Activated CD8-positive, alpha-beta T cell treated with anti-CD3 and anti-CD28 coated beads for 36 hours (primary cell): ENCODE measurements around the gene MED31. TPM values are rescaled to one million over a fixed set of nuclear protein-coding genes. Genes with fewer than 3 reads are reported as not detected.

Experiments
- ATAC-seq: fragments of 200-7000 bp; cut with Tn5 transposase; one replicate; pipeline ENCODE4 v1.10.0; 2021; ENCODE audit warnings: mild to moderate bottlenecking, moderate library complexity
- CTCF ChIA-PET: fragments of 350-600 bp; sonication (Branson Sonifier 250); formaldehyde crosslinking; loops from one replicate; lab custom pipeline; 2021; ENCODE audit warnings: antibody characterized with exemption; lab: Charles Lee
- POLR2A ChIA-PET: fragments of 350-600 bp; sonication (Branson Sonifier 250); formaldehyde crosslinking; loops from one replicate; lab custom pipeline; 2021; ENCODE audit warnings: antibody characterized with exemption; lab: Charles Lee
- DNase-seq: peaks from one replicate; pipeline ENCODE4 v3.0.0-alpha.2; 2020
- H3K27ac Mint-ChIP-seq: one replicate; pipeline ENCODE4 v1.8.0; 2021; ENCODE audit warnings: mild to moderate bottlenecking, mixed read lengths
- H3K27me3 Mint-ChIP-seq: one replicate; pipeline ENCODE4 v1.8.0; 2021; ENCODE audit warnings: mixed read lengths
- H3K36me3 Mint-ChIP-seq: one replicate; pipeline ENCODE4 v1.8.0; 2021; ENCODE audit warnings: low read depth, mixed read lengths
- H3K4me1 Mint-ChIP-seq: one replicate; pipeline ENCODE4 v1.8.0; 2021; ENCODE audit warnings: low read depth, mixed read lengths
- H3K4me3 Mint-ChIP-seq: one replicate; pipeline ENCODE4 v1.8.0; 2021; ENCODE audit warnings: mild to moderate bottlenecking, moderate library complexity, mixed read lengths
- H3K9me3 Mint-ChIP-seq: one replicate; pipeline ENCODE4 v1.8.0; 2021; ENCODE audit warnings: mixed read lengths
- CTCF ChIP-seq: fragments of 200-600 bp; IDR thresholded peaks from one replicate; pipeline ENCODE4 v1.8.0; 2022; ENCODE audit warnings: antibody characterized with exemption, mild to moderate bottlenecking
- intact Hi-C: fragments of 100-400 bp; cut with micrococcal nuclease; formaldehyde crosslinking; loops from one replicate; pipeline ENCODE4 v1.10.0; 2022
- total RNA-seq, 2 experiments: library from RNA; stranded (reverse); gene quantifications; one replicate each; pipeline ENCODE4 v1.2.3, GENCODE V29; 2021

Gene MED31
- total RNA-seq, 2 experiments from 2014 or later = 21.0 to 24.4 TPM

DNA sequence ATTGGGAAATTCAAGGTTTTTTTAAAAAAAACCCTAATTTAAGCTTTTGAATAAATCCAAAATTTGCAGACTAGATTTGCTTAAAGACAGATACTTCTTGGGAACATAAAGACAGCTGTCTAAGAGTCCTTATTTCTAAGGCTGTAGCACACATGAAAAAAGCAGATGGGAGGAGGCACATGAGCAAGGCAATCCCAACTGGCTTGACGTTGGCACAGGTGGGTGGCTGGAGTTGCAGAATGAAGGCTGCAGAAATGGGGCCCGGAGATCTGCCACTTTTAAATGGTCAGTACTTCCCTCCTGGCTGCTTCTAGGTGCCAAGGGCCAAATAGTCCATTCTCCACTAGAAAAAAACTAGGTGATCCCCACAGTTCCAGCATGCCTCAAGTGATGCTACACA, 15.3 kb downstream of the MED31 start:
- no peak for ATAC-seq
- H3K9me3 Mint-ChIP-seq = no peaks in the 10 kb centered on the region
- H3K36me3 Mint-ChIP-seq = peaks cover 26% of the 10 kb centered on the region
- no peak overlapping the region for H3K4me3 Mint-ChIP-seq
- CTCF ChIA-PET = no interaction called here
- H3K4me1 Mint-ChIP-seq = peaks cover 27% of the 10 kb centered on the region
- no peak for DNase-seq
- H3K27me3 Mint-ChIP-seq = no peaks in the 10 kb centered on the region
- H3K27ac Mint-ChIP-seq = no peak overlapping the region
- intact Hi-C loops = no loop called here
- POLR2A ChIA-PET = no interaction called here
- no peak for TF ChIP-seq CTCF

GRCh38 chr17:6633263-6633662, 18.1 kb downstream of the MED31 start:
- peaks cover 18% of the 10 kb centered on the region for H3K4me1 Mint-ChIP-seq
- H3K9me3 Mint-ChIP-seq = no peaks in the 10 kb centered on the region
- TF ChIP-seq CTCF = no peak
- ChIA-PET POLR2A (interaction anchor here (0.7 kb wide), 1 partner anchor 64 kb away, joined by 3 read pairs; no protein-coding TSS in a partner anchor), CTCF (no interaction called here)
- intact Hi-C loops = no loop called here
- H3K4me3 Mint-ChIP-seq = no peak overlapping the region
- no peaks in the 10 kb centered on the region for H3K27me3 Mint-ChIP-seq
- no peak for DNase-seq
- no peak overlapping the region for H3K27ac Mint-ChIP-seq
- H3K36me3 Mint-ChIP-seq = peaks cover 38% of the 10 kb centered on the region
- ATAC-seq = no peak

DNA sequence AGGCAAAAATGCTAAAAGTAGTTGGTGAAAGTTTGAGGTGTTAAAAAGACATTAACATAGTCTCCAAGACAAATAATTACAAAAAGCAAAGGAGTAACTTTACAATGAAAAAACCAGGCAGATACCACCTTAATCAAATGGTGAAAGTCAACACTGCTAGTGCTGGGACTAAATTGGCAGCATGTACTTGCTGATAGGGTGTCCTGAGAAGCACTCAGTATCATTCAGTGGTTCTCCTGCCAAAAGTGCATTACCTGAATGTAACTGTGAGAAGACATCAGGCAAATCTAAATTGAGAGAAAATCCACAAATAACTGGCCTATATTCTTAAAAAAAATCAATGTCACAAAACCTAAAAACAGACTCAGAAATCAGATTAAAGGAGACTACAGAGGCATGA, 18.9 kb downstream of the MED31 start:
- POLR2A ChIA-PET = no interaction called here
- no peak for DNase-seq
- H3K4me1 Mint-ChIP-seq = peaks cover 12% of the 10 kb centered on the region
- no peak overlapping the region for H3K4me3 Mint-ChIP-seq
- no peaks in the 10 kb centered on the region for H3K9me3 Mint-ChIP-seq
- no peak for ATAC-seq
- H3K27ac Mint-ChIP-seq = no peak overlapping the region
- CTCF ChIA-PET = no interaction called here
- H3K27me3 Mint-ChIP-seq = no peaks in the 10 kb centered on the region
- intact Hi-C loops = no loop called here
- peaks cover 43% of the 10 kb centered on the region for H3K36me3 Mint-ChIP-seq
- no peak for TF ChIP-seq CTCF

DNA sequence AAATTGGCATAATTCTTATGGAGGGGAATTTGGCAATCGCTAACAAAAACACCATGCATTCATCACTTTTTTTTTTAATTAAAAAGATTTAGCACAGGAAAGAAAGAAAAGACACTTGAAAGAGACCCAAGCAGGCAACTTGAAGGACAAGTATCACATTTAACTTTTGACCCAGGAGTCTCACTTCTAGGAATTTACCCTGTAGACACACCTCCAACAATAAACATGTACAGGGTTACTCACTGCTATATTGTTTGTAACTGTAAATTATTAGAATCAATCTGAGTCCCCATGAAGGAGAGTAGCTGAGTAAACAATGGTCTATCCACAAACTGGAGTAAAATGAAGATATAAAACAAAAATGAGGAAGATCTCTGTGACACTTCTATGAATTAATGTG, 21.0 kb downstream of the MED31 start:
- Mint-ChIP-seq H3K27ac (no peak overlapping the region), H3K9me3 (no peaks in the 10 kb centered on the region), H3K36me3 (peaks cover 49% of the 10 kb centered on the region), H3K27me3 (no peaks in the 10 kb centered on the region), H3K4me1 (peaks cover 6% of the 10 kb centered on the region), H3K4me3 (no peak overlapping the region)
- TF ChIP-seq CTCF = no peak
- no peak for ATAC-seq
- intact Hi-C loops = no loop called here
- ChIA-PET POLR2A (no interaction called here), CTCF (no interaction called here)
- no peak for DNase-seq

DNA sequence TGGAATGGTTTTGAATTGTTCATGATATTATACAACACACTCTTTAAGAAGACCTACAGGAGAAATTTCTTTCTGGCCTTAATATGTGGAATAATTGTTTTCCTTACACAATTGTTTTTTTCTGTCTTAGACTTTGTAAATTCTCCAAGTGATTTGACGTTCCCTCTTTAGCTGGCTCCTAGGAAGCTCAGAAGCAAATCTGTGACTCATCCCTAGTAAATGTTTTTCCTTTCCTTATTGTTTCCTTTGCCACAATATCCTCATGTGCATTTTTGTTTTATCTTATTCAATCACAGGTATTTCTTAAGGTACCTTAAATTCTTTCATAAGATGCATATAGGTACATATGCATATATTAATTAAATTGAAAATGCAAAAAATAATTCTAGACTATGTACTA, 24.4 kb downstream of the MED31 start:
- Mint-ChIP-seq H3K9me3 (no peaks in the 10 kb centered on the region), H3K27me3 (no peaks in the 10 kb centered on the region), H3K4me3 (no peak overlapping the region), H3K4me1 (peaks cover 2% of the 10 kb centered on the region), H3K36me3 (peaks cover 25% of the 10 kb centered on the region), H3K27ac (no peak overlapping the region)
- intact Hi-C loops = no loop called here
- POLR2A ChIA-PET = interaction anchor here (0.8 kb wide), 1 partner anchor 14 kb away, joined by 3 read pairs; no protein-coding TSS in a partner anchor
- ATAC-seq = no peak
- no peak for TF ChIP-seq CTCF
- CTCF ChIA-PET = no interaction called here
- no peak for DNase-seq
